ENCODE measurements around the gene PSMB7. TPM values are rescaled to one million over a fixed set of nuclear protein-coding genes. Genes with fewer than 3 reads are reported as not detected.

The PSMB7 gene
- total and polyA plus RNA-seq, 2 of the 4 experiments (the other 2 are of a cell fraction), result 340 to 430 TPM

- H3K79me1 ChIP-seq (ENCODE audit: low read depth in 1 of 2, low read length in 2 of 2), result peaks cover 8 to 64% of the 10 kb centered on the region in 2 experiments
- no peak overlapping the region for H2AK5ac ChIP-seq (ENCODE audit: low read depth, low read length)
- no peak overlapping the region for H3K18ac ChIP-seq (ENCODE audit: low read depth, low read length)
- no peaks in the 10 kb centered on the region for H3K27me3 ChIP-seq (ENCODE audit: control insufficient read depth, insufficient read depth, low read length)
- H3K9me1 ChIP-seq (ENCODE audit: insufficient read depth, low read length), result peaks cover 3% of the 10 kb centered on the region; the same call in 1 of the 2 replicates
- DNase-seq (no peak), ATAC-seq (ENCODE audit: low read depth) (no peak)
- peaks cover 90% of the 10 kb centered on the region for H3K36me3 ChIP-seq (ENCODE audit: control insufficient read depth, insufficient read depth, low read length)
- H2AFZ ChIP-seq (replicated peaks; ENCODE audit: low read length, poor library complexity), result peak overlapping the region; percentile 41
- H2BK15ac ChIP-seq (ENCODE audit: low read depth, low read length), result no peak overlapping the region
- H3K4ac ChIP-seq (ENCODE audit: low read depth, low read length), result no peak overlapping the region
- no peaks in the 10 kb centered on the region for H3K4me1 ChIP-seq (ENCODE audit: control insufficient read depth, insufficient read depth, low read length)
- H2AK9ac ChIP-seq (replicated peaks; ENCODE audit: low read depth, low read length, poor library complexity), result no peak overlapping the region
- no peak overlapping the region for H4K91ac ChIP-seq (ENCODE audit: insufficient read depth, low read depth, low read length)
- no TSS peak for BruUV-seq (replicated peaks)
- no peak overlapping the region for H3K56ac ChIP-seq (ENCODE audit: extremely low read depth, insufficient read depth, low read length)
- no peak overlapping the region for H4K8ac ChIP-seq (ENCODE audit: low read depth in 2 of 2, low read length in 2 of 2)
- no peak overlapping the region for H2BK20ac ChIP-seq (ENCODE audit: low read depth, low read length)
- no peak overlapping the region for H3K14ac ChIP-seq (replicated peaks; ENCODE audit: low read depth, low read length)
- H3K4me2 ChIP-seq (ENCODE audit: low read depth, low read length), result no peak overlapping the region
- H3K9me3 ChIP-seq (ENCODE audit: control insufficient read depth, insufficient read depth, low read length), result no peaks in the 10 kb centered on the region
- H3K23ac ChIP-seq (ENCODE audit: low read depth, low read length), result no peak overlapping the region
- 94% methylated on average over 9 of the region's 19 CpGs; no CpG with 5 or more reads in 1 of the 2 experiments for WGBS, 2 experiments (ENCODE audit: extremely low coverage in 2 of 2, insufficient read length in 1 of 2)
- intact Hi-C loops (cut with micrococcal nuclease), result no loop called here
- ChIA-PET POLR2A (ENCODE audit: unreplicated experiment) (no interaction called here), CTCF (no interaction called here)
- no peak overlapping the region for H2BK120ac ChIP-seq (ENCODE audit: low read depth, low read length)
- dilution Hi-C loops (cut with HindIII; ENCODE audit: low sequenced_read_pairs, unreplicated experiment), result no loop called here
- in situ Hi-C loops (cut with MboI; ENCODE audit: low sequenced_read_pairs), result no loop called here
- no peak overlapping the region for H2BK5ac ChIP-seq (ENCODE audit: low read depth, low read length, poor library complexity, severe bottlenecking)
- H4K20me1 ChIP-seq (ENCODE audit: insufficient read depth, low read length), result peaks cover 4% of the 10 kb centered on the region
- TF ChIP-seq NFE2L2 (IDR thresholded peaks at IDR 0.05; ENCODE audit: low read depth, low read length) (no peak), RAD21 (IDR thresholded peaks at IDR 0.05; ENCODE audit: low read length) (no peak), ELK1 (IDR thresholded peaks at IDR 0.05; ENCODE audit: borderline replicate concordance, low read depth, low read length) (no peak), BHLHE40 (IDR thresholded peaks at IDR 0.05; ENCODE audit: low read depth, low read length) (no peak), SMC3 (IDR thresholded peaks at IDR 0.05; ENCODE audit: low read depth, low read length) (no peak), CTCF (conservative IDR thresholded peaks at IDR 0.05; ENCODE audit: low read depth, low read length) (no peak), USF2 (IDR thresholded peaks at IDR 0.05; ENCODE audit: low read depth, low read length) (no peak), CHD1 (IDR thresholded peaks at IDR 0.05; ENCODE audit: low read depth, low read length) (no peak), FOS (IDR thresholded peaks at IDR 0.05; ENCODE audit: low read depth, low read length) (no peak)
- H3K9ac ChIP-seq (ENCODE audit: low read depth, low read length), result no peak overlapping the region
- no peak overlapping the region for H3K4me3 ChIP-seq (ENCODE audit: insufficient read depth, low read depth, low read length)
- no peak overlapping the region for H4K5ac ChIP-seq (ENCODE audit: low read depth, low read length)
- no peak overlapping the region for H3K27ac ChIP-seq (ENCODE audit: insufficient read depth, low read length)
These were observed 85.9 kb downstream of the PSMB7 start for GRCh38 chr9:124329206-124329792.
